ENCODE data around the gene ZIC4. TPM values are rescaled to one million over a fixed set of nuclear protein-coding genes. Genes with fewer than 3 reads are reported as not detected.

ZIC4 gene
- total RNA-seq, 3 donors from 2014 or later = not detected

- no peak for DNase-seq
- H3K27me3 Mint-ChIP-seq (ENCODE audit: low read depth) = peaks cover 64% of the 10 kb centered on the region
- H3K36me3 Mint-ChIP-seq (ENCODE audit: insufficient read depth) = no peaks in the 10 kb centered on the region
Observed at GRCh38 chr3:147368561-147369221, 37.7 kb downstream of the ZIC4 start.

GRCh38 chr3:147368151-147368550 lies 38.2 kb downstream of the ZIC4 start:
- Mint-ChIP-seq H3K36me3 (ENCODE audit: insufficient read depth) (no peaks in the 10 kb centered on the region), H3K27me3 (ENCODE audit: low read depth) (peaks cover 59% of the 10 kb centered on the region), H3K4me3 (no peak overlapping the region), H3K4me1 (ENCODE audit: low read depth) (no peaks in the 10 kb centered on the region), H3K9me3 (no peaks in the 10 kb centered on the region)
- no peak for DNase-seq
- ATAC-seq = no peak

More at GRCh38 chr3:147368561-147369221, 37.7 kb downstream of the ZIC4 start:
- no peaks in the 10 kb centered on the region for H3K9me3 Mint-ChIP-seq
- H3K4me1 Mint-ChIP-seq (ENCODE audit: low read depth) = no peaks in the 10 kb centered on the region
- H3K4me3 Mint-ChIP-seq = no peak overlapping the region
- ATAC-seq = no peak

GRCh38 chr3:147367676-147368075 lies 38.7 kb downstream of the ZIC4 start:
- H3K4me1 Mint-ChIP-seq (ENCODE audit: low read depth) = no peaks in the 10 kb centered on the region
- H3K4me3 Mint-ChIP-seq = no peak overlapping the region
- H3K36me3 Mint-ChIP-seq (ENCODE audit: insufficient read depth) = no peaks in the 10 kb centered on the region
- no peaks in the 10 kb centered on the region for H3K9me3 Mint-ChIP-seq
- DNase-seq (no peak), ATAC-seq (no peak)
- H3K27me3 Mint-ChIP-seq (ENCODE audit: low read depth) = peaks cover 54% of the 10 kb centered on the region

- peaks cover 45% of the 10 kb centered on the region for H3K27me3 Mint-ChIP-seq (ENCODE audit: low read depth)
- ATAC-seq (no peak), DNase-seq (no peak)
- H3K36me3 Mint-ChIP-seq (ENCODE audit: insufficient read depth) = no peaks in the 10 kb centered on the region
- H3K9me3 Mint-ChIP-seq = no peaks in the 10 kb centered on the region
- no peaks in the 10 kb centered on the region for H3K4me1 Mint-ChIP-seq (ENCODE audit: low read depth)
- H3K4me3 Mint-ChIP-seq = no peak overlapping the region
Observed at GRCh38 chr3:147365196-147366115, 40.9 kb downstream of the ZIC4 start.

GRCh38 chr3:147364771-147365170 lies 41.6 kb downstream of the ZIC4 start:
- no peak for DNase-seq
- H3K36me3 Mint-ChIP-seq (ENCODE audit: insufficient read depth) = no peaks in the 10 kb centered on the region
- ATAC-seq = no peak
- peaks cover 45% of the 10 kb centered on the region for H3K27me3 Mint-ChIP-seq (ENCODE audit: low read depth)
- H3K4me1 Mint-ChIP-seq (ENCODE audit: low read depth) = no peaks in the 10 kb centered on the region
- H3K4me3 Mint-ChIP-seq = no peak overlapping the region
- no peaks in the 10 kb centered on the region for H3K9me3 Mint-ChIP-seq

GRCh38 chr3:147361454-147362420 lies 44.6 kb downstream of the ZIC4 start:
- Mint-ChIP-seq H3K27me3 (ENCODE audit: low read depth) (peaks cover 55% of the 10 kb centered on the region), H3K4me1 (ENCODE audit: low read depth) (no peaks in the 10 kb centered on the region)
- no peak for ATAC-seq

GRCh38 chr3:147360646-147361453 lies 45.5 kb downstream of the ZIC4 start:
- no peak for ATAC-seq
- Mint-ChIP-seq H3K4me3 (no peak overlapping the region), H3K36me3 (ENCODE audit: insufficient read depth) (no peaks in the 10 kb centered on the region), H3K9me3 (peaks cover 3% of the 10 kb centered on the region), H3K4me1 (ENCODE audit: low read depth) (no peaks in the 10 kb centered on the region), H3K27me3 (ENCODE audit: low read depth) (peaks cover 64% of the 10 kb centered on the region)
- DNase-seq = no peak

More at GRCh38 chr3:147361454-147362420, 44.6 kb downstream of the ZIC4 start:
- Mint-ChIP-seq H3K9me3 (no peaks in the 10 kb centered on the region), H3K36me3 (ENCODE audit: insufficient read depth) (no peaks in the 10 kb centered on the region), H3K4me3 (no peak overlapping the region)
- DNase-seq = no peak

- no peak overlapping the region for H3K4me3 Mint-ChIP-seq
- no peaks in the 10 kb centered on the region for H3K36me3 Mint-ChIP-seq (ENCODE audit: insufficient read depth)
- no peak for ATAC-seq
- H3K9me3 Mint-ChIP-seq = peaks cover 3% of the 10 kb centered on the region
- H3K4me1 Mint-ChIP-seq (ENCODE audit: low read depth) = no peaks in the 10 kb centered on the region
- no peak for DNase-seq
- peaks cover 67% of the 10 kb centered on the region for H3K27me3 Mint-ChIP-seq (ENCODE audit: low read depth)
Observed at GRCh38 chr3:147360051-147360439, 46.3 kb downstream of the ZIC4 start.

- no peak for DNase-seq
- ATAC-seq = no peak
- Mint-ChIP-seq H3K9me3 (peaks cover 3% of the 10 kb centered on the region), H3K36me3 (ENCODE audit: insufficient read depth) (no peaks in the 10 kb centered on the region), H3K4me3 (no peak overlapping the region), H3K27me3 (ENCODE audit: low read depth) (peaks cover 69% of the 10 kb centered on the region), H3K4me1 (ENCODE audit: low read depth) (no peaks in the 10 kb centered on the region)
Observed at GRCh38 chr3:147359177-147360050, 46.9 kb downstream of the ZIC4 start.

- H3K9me3 Mint-ChIP-seq = peaks cover 3% of the 10 kb centered on the region
- H3K36me3 Mint-ChIP-seq (ENCODE audit: insufficient read depth) = no peaks in the 10 kb centered on the region
- ATAC-seq (no peak), DNase-seq (no peak)
- no peaks in the 10 kb centered on the region for H3K4me1 Mint-ChIP-seq (ENCODE audit: low read depth)
- H3K4me3 Mint-ChIP-seq = no peak overlapping the region
- H3K27me3 Mint-ChIP-seq (ENCODE audit: low read depth) = peaks cover 76% of the 10 kb centered on the region
Observed at GRCh38 chr3:147358144-147358992, 48.0 kb downstream of the ZIC4 start.

GRCh38 chr3:147356909-147357900 lies 49.1 kb downstream of the ZIC4 start:
- Mint-ChIP-seq H3K4me1 (ENCODE audit: low read depth) (no peaks in the 10 kb centered on the region), H3K36me3 (ENCODE audit: insufficient read depth) (no peaks in the 10 kb centered on the region), H3K9me3 (peaks cover 3% of the 10 kb centered on the region), H3K27me3 (ENCODE audit: low read depth) (peaks cover 77% of the 10 kb centered on the region), H3K4me3 (no peak overlapping the region)
- no peak for ATAC-seq
- DNase-seq = no peak

All from activated T-cell treated with anti-CD3 and anti-CD28 coated beads, Interleukin-2, amount 50 U/mL, for 4 hours (primary cell).